Measurements from ENCODE around the gene FSIP2. TPM values are rescaled to one million over a fixed set of nuclear protein-coding genes. Genes with fewer than 3 reads are reported as not detected.
"Not testable (repeated sequence)": the region's sequence is repeated elsewhere in the genome, so short reads cannot be mapped to it uniquely, and the experiment has no call there.

The FSIP2 gene
- total RNA-seq, 1 donor from 2014 or later: 2.0 TPM

DNA sequence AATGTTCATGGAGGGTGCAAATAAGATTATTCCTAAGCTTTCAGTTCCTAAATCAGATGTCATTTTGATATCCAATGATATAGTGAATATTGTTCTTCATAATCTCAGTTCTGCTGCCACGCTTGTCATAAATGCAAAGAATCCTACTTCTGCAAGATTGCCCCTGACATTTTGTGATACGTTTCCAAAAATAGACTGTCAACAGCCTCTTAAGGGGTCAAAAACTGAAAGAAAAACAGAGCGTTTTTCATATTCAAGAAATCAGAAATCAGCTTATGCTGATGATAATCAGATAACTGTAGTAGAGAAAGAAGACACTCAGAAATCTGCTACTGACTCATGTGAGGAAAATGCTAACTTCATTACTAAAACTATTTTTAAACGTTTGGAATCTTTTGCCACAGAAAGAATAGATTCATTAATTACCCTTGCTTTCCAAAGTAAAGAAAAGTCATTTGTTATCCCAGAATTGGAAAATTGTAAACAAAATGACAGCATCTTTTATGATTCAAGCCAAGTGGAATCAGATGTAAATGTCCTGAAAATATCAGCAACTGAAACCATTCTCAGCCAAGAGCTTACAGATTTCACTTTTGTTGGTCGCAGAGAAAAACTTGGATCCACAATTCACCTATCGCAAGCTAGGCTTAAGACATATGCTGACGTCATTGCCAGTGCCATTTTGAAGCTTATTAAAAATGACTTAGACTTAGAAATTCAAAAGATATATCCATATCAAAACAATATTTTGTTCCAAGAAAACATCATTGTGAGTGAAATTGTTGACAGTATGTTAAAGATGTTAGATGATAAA, 55.1 kb downstream of the FSIP2 start:
- no peak for FAIRE-seq
- DNase-seq (ENCODE audit: low spot score in 2 of 2): no peak

DNA sequence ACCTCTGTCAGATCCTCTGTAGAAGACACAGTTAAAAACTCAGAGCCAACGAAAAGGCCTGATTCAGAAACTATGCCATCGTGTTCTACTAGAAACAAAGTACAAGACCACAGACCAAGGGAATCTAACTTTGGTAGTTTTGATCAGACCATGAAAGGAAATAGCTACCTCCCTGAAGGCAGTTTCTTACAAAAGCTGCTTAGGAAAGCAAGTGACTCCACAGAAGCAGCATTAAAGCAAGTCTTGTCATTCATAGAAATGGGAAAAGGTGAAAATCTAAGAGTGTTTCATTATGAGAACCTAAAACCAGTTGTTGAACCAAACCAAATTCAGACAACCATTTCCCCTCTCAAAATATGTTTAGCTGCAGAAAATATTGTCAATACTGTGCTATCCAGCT, 58.2 kb downstream of the FSIP2 start:
- FAIRE-seq (no peak), DNase-seq (ENCODE audit: low spot score in 2 of 2) (no peak)

DNA sequence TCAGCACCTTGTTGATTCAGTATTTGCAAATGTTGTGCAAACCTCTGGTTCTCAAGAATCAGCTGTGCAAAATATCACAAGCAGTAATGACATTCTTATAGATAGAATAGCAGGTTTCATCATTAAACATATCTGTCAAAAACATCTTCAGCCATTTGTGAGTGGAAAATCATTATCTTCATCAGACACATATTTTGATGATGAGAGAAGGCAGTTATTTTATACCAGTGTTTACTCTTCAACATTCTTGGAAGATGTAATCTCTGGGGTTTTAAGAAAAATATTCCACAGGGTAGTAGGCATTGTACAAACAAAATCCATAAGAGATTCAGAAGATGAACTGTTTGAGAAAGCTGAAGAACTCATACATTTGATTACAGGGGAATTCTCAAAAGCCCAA, 64.3 kb downstream of the FSIP2 start:
- DNase-seq (ENCODE audit: low spot score in 2 of 2) (no peak), FAIRE-seq (no peak)

DNA sequence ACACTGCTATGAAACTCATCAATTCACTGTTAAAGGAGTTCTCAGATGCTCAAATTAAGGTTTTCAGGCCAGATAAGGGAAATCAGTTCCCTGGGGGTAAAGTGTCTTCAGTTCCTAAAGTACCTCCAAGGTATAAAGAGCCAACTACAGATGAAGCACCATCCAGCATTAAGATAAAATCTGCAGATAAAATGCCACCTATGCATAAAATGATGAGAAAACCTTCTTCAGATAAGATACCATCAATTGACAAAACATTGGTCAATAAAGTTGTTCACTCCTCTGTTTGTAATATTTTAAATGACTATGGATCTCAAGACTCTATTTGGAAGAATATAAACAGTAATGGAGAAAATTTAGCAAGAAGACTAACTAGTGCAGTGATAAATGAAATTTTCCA, 68.2 kb downstream of the FSIP2 start:
- DNase-seq (ENCODE audit: low spot score in 2 of 2): no peak
- FAIRE-seq: no peak

DNA sequence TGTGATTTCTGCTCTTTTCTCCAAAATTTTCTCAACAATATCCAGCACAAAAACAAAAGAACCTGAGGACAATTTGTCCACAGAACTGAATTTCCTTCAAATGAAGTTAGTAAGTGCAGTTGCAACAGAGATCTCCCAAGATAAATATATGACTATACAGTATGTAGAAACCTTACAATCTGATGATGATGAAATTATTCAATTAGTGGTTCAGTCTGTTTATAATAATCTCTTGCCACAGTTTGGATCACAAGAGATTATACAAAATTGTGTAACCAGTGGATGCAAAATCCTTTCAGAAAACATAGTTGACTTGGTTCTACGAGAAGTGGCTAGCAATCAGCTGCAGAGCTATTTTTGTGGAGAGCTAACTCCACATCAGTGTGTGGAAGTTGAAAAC, 68.7 kb downstream of the FSIP2 start:
- no peak for DNase-seq (ENCODE audit: low spot score in 2 of 2)
- no peak for FAIRE-seq

DNA sequence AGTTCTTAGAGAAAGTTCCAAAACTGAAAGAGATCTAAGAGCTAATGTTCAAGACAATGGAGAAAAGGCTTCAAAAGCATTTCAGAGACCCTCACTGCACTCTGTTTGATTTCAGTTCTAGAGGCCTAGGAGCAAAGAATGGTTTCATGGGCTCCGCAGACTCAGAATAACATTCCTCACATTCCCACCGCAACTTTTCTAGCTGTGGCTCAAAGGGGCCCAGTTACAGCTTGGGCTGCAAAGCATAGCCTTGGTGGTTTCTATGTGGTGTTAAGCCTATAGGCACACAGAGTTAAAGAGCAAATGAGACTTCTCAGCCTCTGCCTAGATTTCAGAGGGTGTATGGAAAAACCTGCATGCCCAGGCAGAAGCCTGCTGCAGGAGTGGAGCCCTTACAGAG, 73.0 kb downstream of the FSIP2 start:
- FAIRE-seq (no peak), DNase-seq (ENCODE audit: low spot score in 2 of 2) (no peak)

DNA sequence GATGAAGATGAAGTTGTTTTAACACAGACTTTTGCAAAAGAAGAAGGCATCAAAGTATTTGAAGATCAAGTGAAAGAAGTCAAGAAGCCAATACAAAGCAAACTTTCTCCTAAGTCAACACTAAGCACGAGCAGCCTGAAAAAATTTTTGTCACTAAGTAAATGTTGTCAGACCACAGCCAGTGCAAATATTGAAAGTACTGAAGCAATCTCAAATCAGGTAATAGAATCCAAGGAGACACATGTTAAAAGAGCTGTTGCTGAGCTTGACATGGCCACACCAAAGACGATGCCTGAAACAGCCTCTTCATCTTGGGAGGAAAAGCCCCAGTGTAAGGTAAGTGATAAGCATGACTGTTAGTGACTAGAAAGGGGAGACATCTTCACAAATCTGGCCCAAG, 75.1 kb downstream of the FSIP2 start:
- FAIRE-seq (no peak), DNase-seq (ENCODE audit: low spot score in 2 of 2) (no peak)

DNA sequence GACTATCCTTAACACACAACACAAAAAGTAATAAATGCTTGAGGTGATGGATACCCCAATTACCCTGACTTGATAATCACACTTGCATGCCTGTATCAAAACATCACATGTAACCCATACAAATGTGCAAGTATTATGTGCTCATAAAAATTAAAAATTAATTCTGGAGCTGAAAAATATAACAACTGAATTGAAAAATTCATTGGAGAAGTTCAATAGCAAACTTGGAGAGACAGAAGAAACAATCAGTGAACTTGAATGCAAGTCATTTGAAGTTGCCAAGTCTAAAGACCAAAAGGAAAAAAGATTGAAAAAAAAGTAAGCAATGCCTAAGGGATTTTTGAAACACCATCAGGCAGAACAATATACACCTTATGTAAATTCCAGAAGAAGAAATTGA, 79.4 kb downstream of the FSIP2 start:
- FAIRE-seq (no peak), DNase-seq (ENCODE audit: low spot score in 2 of 2) (no peak)

DNA sequence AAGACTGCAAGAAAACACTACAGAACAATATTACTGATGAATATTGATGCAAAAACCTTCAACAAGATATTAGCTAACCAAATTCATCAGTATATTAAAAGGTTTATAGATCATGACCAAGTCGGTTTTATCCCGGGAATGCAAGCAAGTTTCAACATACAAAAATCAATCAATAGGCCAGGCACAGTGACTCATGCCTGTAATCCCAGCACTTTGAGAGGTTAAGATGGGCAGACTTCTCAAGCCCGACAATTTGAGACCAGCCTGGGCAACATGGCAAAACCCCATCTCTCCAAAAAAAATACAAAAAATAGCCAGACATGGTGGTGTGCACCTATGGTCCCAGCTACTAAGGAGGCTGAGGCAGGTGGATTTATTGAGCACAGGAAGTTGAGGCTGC, 82.9 kb downstream of the FSIP2 start:
- no peak for FAIRE-seq
- DNase-seq (ENCODE audit: low spot score in 2 of 2): no peak

DNA sequence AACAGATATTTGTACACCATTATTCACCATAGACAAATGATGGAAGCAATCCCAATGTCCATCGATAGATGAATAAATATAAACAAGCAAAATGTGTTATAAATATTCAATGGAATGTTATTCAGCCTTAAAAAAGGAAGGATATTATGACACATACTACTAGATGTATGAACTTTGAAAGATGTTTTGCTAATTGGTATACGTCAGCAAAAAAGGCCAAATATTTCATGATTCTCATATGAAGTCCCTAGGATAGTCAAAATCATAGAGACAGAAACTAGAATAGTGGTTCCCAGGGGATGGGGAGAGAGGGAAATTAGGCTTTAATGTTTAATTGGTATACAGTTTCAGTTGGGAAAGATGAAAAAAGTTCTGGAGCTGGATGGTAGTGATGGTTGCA, 85.2 kb downstream of the FSIP2 start:
- FAIRE-seq: no peak
- DNase-seq (ENCODE audit: low spot score in 2 of 2): no peak

DNA sequence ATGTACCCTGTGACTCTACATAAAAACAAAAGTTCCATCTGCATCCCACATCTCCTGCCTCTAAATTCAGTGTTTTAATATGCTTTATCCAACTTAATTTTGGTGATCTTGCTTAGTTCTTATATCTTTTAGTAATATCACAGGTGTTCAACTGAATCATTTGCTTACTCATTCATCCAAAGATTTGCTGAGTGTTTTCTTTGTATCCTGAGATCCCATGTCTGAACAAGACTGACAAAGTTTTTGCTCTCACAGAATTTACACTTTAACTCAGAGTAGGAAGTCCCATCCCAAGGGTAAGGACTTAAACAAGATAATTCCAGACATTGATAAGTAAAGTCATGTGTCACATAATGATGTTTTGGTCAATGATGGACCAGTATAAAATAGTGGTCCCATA, 87.0 kb downstream of the FSIP2 start:
- no peak for FAIRE-seq
- no peak for DNase-seq (ENCODE audit: low spot score in 2 of 2)

DNA sequence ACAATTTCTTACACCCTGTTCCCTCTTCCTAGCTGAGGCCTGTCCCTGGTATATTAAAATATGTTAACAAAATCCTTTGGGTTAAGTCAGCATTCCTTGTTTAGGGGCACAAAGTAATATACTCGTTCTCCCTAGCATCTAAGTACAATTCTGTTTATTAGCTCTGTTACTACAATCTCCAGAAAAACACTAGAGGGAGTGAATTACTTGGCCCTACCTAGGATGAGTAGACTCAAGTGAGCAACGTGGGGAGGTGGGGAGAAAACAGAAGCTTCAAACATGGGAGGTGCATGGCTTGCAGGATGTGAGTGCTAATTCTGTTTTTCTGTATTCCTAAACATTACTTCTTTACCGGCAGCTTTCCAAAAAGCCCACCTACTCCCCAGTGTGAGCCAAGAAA, 89.7 kb downstream of the FSIP2 start:
- DNase-seq (ENCODE audit: low spot score in 2 of 2) (no peak), FAIRE-seq (no peak)

DNA sequence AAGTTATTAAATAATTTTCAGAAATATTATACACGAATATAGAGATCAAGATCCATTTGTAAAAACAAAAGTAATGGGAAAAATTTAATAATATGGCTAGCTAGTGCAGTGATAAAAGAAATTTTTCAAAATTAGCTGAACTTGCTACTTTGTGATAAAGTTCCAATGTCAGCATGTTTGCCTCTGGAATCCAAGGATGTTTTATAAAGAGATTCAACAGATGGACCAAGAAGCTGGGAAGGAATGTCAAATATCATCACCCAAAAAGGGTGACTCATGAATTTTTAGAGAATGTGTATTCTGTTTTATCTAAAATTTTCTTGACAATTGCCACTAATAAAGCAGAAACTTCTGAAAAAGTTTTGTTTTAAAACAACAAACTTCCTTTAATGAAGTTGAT, 95.3 kb downstream of the FSIP2 start:
- no peak for FAIRE-seq
- DNase-seq (ENCODE audit: low spot score in 2 of 2): no peak

DNA sequence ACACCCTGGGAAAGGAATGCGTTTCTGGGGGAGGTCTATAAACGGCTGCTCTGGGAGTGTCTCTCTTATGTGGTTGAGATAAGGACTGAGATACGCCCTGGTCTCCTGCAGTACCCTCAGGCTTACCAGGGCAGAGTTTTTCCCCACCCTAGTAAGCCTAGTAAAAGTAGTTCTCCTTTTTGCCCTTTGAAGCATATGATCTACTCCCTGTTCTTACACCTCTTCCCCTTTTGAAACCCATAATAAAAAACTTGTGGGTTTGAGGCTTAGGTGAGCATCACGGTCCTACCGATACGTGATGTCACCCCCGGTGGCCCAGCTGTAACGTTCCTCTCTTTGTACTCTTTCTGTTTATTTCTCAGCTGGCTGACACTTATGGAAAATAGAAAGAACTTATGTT, 97.4 kb downstream of the FSIP2 start:
- FAIRE-seq (no peak), DNase-seq (ENCODE audit: low spot score in 2 of 2) (no peak)

DNA sequence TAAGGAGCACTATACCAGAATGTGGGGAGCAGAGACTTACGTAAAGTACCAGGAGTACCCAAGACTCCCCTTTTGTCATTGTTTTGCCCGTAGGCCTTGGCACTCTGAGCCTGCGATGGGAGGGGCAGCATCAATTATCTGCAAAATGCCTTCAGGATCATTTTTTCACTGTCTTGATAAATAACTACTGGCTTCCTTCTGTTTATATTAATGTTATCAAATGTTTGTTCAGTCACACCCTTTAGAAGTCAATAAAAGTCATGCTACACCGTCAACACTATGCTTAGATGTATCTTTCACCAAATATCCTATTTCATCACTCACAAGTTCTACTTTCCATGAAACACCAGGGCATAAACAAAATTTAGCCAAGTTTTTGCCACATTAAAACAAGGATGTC, 116.3 kb downstream of the FSIP2 start:
- FAIRE-seq: no peak
- no peak for DNase-seq (ENCODE audit: low spot score in 2 of 2)

DNA sequence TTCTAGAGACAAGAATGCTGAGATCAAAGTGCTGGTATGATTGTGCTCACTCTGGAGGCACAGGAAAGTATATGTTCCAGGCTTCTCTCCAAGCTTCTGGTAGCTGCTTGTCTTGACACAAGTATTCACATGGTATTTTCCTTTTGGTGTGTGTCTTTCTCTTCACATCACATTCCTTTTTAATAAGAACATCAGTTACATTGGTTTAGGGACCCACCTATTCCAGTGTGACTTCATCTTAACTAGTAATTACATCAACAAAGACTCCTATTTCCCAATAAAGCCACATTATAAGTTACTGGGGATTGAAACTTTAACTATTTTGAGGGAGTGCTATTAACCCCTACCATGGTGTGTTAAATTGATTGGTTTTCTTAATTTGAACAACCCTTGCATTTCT, 119.1 kb downstream of the FSIP2 start:
- no peak for FAIRE-seq
- no peak for DNase-seq (ENCODE audit: low spot score in 2 of 2)

DNA sequence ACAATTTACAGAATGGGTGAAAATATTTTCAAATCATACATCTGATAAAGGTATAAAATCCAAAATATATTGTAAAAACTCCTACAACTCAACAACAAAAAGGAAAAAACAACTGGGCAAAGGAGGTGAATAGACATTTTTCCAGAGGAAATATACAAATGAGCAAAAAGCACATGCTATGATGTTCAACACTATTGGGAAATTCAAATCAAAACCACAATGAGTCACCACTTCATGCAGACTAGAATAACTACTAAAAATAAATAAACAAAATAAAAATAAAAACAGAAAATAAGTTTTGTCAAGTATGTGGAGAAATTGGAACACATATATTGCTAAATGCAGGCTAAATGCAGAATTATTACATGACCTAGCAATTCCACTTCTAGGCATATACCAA, 120.9 kb downstream of the FSIP2 start:
- no peak for FAIRE-seq
- DNase-seq (ENCODE audit: low spot score in 2 of 2): no peak

DNA sequence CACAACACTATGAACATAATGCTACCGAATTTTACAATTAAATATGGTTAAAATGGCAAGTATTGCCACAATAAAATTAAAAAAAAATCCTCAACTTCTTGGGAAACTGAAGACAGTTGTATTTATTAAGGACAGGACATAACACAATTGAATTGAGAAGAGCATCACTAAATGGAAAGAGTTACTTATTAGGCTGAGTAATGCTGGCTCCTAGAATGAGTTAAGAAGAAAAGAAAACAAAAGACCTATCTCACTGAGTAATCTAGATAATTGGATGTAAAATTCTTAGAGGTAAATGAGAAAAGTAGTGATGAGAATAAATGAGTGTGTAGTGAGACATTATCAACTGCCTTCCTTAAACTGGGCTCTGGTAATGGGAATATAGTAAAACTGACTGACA, 121.7 kb downstream of the FSIP2 start:
- no peak for DNase-seq (ENCODE audit: low spot score in 2 of 2)
- no peak for FAIRE-seq

DNA sequence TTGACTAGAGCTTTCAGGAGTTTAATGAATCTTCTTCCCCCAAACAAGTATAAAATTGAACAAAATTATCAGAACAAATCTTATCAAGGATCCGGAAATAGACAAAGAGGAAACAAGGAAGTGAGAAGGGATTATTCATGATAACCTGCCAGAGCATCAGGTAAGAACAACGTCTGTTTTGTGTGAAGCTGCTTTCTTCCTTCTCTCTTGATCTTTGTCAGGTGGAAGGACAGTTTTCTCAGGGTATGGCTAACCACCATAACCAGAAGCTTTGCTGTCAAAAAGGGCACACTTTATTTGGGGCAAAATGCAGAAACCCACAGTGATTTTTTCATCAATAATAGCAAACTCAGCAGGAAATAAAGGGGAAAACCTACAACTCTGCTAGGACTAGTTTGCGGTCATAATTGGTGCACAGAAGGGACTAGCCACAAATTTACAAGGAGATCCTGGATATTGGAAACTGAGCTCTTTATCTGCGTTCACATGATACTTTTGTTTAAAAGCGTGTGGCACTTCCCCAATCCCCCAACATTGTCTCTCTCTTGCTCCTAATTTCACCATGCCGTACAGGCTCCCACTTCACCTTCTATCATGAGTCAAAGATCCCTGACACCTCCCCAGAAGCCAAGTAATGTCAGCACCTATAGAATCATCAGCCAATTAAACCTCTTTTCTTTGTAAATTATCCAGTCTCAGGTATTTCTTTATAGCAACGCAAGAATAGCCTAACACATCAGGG, 124.2 kb downstream of the FSIP2 start:
- no peak for DNase-seq (ENCODE audit: low spot score in 2 of 2)
- FAIRE-seq: no peak

DNA sequence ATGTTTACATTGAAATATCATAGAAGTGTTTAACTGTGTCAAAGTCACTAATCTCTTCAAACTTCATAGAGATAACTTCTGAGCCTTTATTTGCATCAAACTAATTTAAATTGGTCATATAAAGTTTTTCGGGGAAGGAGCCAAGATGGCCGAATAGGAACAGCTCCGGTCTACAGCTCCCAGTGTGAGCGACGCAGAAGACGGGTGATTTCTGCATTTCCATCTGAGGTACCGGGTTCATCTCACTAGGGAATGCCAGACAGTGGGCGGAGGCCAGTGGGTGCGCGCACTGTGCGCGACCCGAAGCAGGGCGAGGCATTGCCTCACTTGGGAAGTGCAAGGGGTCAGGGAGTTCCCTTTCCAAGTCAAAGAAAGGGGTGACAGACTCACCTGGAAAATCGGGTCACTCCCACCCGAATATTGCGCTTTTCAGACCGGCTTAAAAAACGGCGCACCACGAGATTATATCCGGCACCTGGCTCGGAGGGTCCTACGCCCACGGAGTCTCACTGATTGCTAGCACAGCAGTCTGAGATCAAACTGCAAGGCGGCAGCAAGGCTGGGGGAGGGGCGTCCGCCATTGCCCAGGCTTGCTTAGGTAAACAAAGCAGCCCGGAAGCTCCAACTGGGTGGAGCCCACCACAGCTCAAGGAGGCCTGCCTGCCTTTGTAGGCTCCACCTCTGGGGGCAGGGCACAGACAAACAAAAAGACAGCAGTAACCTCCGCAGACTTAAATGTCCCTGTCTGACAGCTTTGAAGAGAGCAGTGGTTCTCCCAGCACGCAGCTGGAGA, 126.1 kb downstream of the FSIP2 start:
- not testable (repeated sequence) for FAIRE-seq; DNase-seq (ENCODE audit: low spot score in 2 of 2)

DNA sequence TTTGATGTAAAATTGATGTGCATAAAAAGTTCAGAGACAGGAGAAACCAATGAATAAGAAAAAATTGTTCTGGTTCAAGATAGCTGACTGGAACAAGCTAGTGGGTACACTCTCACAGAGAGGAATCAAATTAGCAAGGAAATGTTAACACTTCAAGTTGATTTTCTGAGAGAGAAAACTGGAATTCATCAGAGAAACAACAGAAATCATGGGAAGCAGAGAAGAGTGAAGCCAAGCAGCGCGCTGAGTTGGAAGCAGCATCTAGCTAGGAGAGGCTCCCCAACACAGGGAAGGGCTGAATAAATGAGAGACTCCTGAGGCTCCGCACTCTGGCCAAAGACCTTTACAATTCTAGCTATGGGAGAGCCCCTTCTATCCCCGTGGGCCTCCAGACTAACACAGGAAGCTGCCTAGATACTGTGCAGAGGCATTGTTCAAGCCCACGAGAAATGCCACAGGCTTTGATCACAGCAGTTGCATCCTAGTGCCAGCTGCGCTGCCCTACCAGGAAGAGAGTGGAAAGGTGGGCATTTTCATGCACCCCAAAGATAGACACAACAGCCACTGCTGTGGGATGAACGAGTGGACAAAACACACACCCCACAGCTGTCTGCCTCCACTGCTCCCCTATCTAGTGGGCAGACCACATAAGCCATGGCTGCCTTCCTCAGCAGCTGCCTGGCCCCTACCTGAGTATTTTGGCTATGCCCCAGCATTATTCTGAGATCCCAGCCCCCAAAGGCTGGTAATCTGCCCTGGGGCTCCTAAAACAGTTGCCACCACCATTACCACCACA, 136.7 kb downstream of the FSIP2 start:
- FAIRE-seq (no peak), DNase-seq (ENCODE audit: low spot score in 2 of 2) (no peak)

All from frontal cortex (tissue), 4 donors.